Activated CD4-positive, alpha-beta T cell treated with anti-CD3 and anti-CD28 coated beads, Interleukin-2, amount 50 U/mL, for 16 hours (primary cell): ENCODE data around the gene ADAMTSL2.

Experiments used
- DNase-seq: peaks from one replicate; pipeline ENCODE4 v3.0.0-alpha.2; 2020

ADAMTSL2 gene

GRCh38 chr9:133591116-133591910 is 56.8 kb downstream of the ADAMTSL2 start:
- no peak for DNase-seq

GRCh38 chr9:133591985-133592384 is 57.5 kb downstream of the ADAMTSL2 start:
- no peak for DNase-seq

- no peak for DNase-seq
Measured at GRCh38 chr9:133592731-133593409, 58.4 kb downstream of the ADAMTSL2 start.

GRCh38 chr9:133593587-133594253 is 59.2 kb downstream of the ADAMTSL2 start:
- no peak for DNase-seq

GRCh38 chr9:133594310-133594709 is 59.8 kb downstream of the ADAMTSL2 start:
- no peak for DNase-seq

GRCh38 chr9:133595910-133596309 is 61.4 kb downstream of the ADAMTSL2 start:
- DNase-seq = no peak

- DNase-seq = no peak
Measured at GRCh38 chr9:133597316-133597957, 62.9 kb downstream of the ADAMTSL2 start.

GRCh38 chr9:133598978-133599377 is 64.5 kb downstream of the ADAMTSL2 start:
- no peak for DNase-seq

GRCh38 chr9:133599470-133600173 is 65.1 kb downstream of the ADAMTSL2 start:
- no peak for DNase-seq

- DNase-seq = no peak
Measured at GRCh38 chr9:133600739-133601138, 66.2 kb downstream of the ADAMTSL2 start.

- no peak for DNase-seq
Measured at GRCh38 chr9:133601746-133602145, 67.2 kb downstream of the ADAMTSL2 start.

- no peak for DNase-seq
Measured at GRCh38 chr9:133602277-133602676, 67.8 kb downstream of the ADAMTSL2 start.

GRCh38 chr9:133603135-133603927 is 68.8 kb downstream of the ADAMTSL2 start:
- DNase-seq = no peak

- DNase-seq = no peak
Measured at GRCh38 chr9:133604214-133604613, 69.7 kb downstream of the ADAMTSL2 start.

- no peak for DNase-seq
Measured at GRCh38 chr9:133604856-133605255, 70.4 kb downstream of the ADAMTSL2 start.

GRCh38 chr9:133605446-133605845 is 70.9 kb downstream of the ADAMTSL2 start:
- no peak for DNase-seq

GRCh38 chr9:133605856-133606707 is 71.6 kb downstream of the ADAMTSL2 start:
- DNase-seq = no peak

- no peak for DNase-seq
Measured at GRCh38 chr9:133606708-133607025, 72.2 kb downstream of the ADAMTSL2 start.

- DNase-seq = no peak
Measured at GRCh38 chr9:133607381-133607780, 72.9 kb downstream of the ADAMTSL2 start.

GRCh38 chr9:133607976-133608375 is 73.5 kb downstream of the ADAMTSL2 start:
- DNase-seq = no peak

GRCh38 chr9:133608382-133608781 is 73.9 kb downstream of the ADAMTSL2 start:
- DNase-seq = no peak
